ENCODE measurements around the gene USP17L18. TPM values are rescaled to one million over a fixed set of nuclear protein-coding genes. Genes with fewer than 3 reads are reported as not detected.
"Not testable (repeated sequence)": the region's sequence is repeated elsewhere in the genome, so short reads cannot be mapped to it uniquely, and the experiment has no call there.

USP17L18 gene, protein sequence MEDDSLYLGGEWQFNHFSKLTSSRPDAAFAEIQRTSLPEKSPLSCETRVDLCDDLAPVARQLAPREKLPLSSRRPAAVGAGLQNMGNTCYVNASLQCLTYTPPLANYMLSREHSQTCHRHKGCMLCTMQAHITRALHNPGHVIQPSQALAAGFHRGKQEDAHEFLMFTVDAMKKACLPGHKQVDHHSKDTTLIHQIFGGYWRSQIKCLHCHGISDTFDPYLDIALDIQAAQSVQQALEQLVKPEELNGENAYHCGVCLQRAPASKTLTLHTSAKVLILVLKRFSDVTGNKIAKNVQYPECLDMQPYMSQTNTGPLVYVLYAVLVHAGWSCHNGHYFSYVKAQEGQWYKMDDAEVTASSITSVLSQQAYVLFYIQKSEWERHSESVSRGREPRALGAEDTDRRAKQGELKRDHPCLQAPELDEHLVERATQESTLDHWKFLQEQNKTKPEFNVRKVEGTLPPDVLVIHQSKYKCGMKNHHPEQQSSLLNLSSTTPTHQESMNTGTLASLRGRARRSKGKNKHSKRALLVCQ
- not detected for total RNA-seq

GRCh38 chr4:9247953-9248680 lies at the start of gene USP17L18:
TSS of gene USP17L18 (plus strand) at chr4:9248630. CDS start at chr4:9248630, 0 bp downstream.
- CTCF ChIA-PET, POLR2A ChIA-PET: not testable (repeated sequence)

DNA sequence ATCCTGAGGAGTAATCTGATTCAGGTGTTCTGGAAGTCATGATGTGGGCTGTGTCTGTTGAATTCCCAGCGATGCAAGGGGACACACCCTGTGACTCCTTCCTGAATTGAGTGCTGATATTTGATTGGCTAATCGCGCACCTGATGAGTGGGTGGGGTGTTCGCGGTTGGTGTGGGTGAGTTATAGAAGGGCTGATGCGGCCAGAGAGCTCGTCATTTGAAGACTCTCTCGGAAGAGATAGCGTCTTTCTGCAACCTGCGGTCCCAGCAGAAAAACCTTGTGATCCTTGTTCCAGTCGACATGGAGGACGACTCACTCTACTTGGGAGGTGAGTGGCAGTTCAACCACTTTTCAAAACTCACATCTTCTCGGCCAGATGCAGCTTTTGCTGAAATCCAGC lies 38.1 kb upstream of the USP17L18 start, which contains the start of gene USP17L10:
TSS of gene USP17L10 (plus strand) at position 301 of the 400 bp plus-strand sequence. CDS start at position 301, 0 bp downstream.
- CTCF ChIA-PET, POLR2A ChIA-PET: not testable (repeated sequence)

- CTCF ChIA-PET, POLR2A ChIA-PET: not testable (repeated sequence)
These were observed 33.7 kb upstream of the USP17L18 start for GRCh38 chr4:9214701-9215100.

DNA sequence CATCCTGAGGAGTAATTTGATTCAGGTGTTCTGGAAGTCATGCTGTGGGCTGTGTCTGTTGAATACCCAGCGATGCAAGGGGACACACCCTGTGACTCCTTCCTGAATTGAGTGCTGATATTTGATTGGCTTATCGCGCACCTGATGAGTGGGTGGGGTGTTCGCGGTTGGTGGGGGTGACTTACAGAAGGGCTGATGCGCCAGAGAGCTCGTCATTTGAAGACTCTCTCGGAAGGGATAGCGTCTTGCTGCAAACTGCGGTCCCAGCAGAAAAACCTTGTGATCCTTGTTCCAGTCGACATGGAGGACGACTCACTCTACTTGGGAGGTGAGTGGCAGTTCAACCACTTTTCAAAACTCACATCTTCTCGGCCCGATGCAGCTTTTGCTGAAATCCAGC lies 33.3 kb upstream of the USP17L18 start, which contains the start of gene USP17L11:
TSS of gene USP17L11 (plus strand) at position 301 of the 400 bp plus-strand sequence. CDS start at position 301, 0 bp downstream.
- POLR2A ChIA-PET, CTCF ChIA-PET: not testable (repeated sequence)

GRCh38 chr4:9219852-9220251 lies 28.6 kb upstream of the USP17L18 start, which contains the start of gene USP17L12:
TSS of gene USP17L12 (plus strand) at chr4:9220152. CDS start at chr4:9220152, 0 bp downstream.
- POLR2A ChIA-PET, CTCF ChIA-PET: not testable (repeated sequence)

DNA sequence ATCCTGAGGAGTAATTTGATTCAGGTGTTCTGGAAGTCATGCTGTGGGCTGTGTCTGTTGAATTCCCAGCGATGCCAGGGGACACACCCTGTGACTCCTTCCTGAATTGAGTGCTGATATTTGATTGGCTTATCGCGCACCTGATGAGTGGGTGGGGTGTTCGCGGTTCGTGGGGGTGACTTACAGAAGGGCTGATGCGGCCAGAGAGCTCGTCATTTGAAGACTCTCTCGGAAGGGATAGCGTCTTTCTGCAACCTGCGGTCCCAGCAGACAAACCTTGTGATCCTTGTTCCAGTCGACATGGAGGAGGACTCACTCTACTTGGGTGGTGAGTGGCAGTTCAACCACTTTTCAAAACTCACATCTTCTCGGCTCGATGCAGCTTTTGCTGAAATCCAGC lies 23.8 kb upstream of the USP17L18 start, which contains the start of gene USP17L13:
TSS of gene USP17L13 (plus strand) at position 301 of the 400 bp plus-strand sequence. CDS start at position 301, 0 bp downstream.
- POLR2A ChIA-PET, CTCF ChIA-PET: not testable (repeated sequence)

GRCh38 chr4:9230249-9230648 lies 18.2 kb upstream of the USP17L18 start:
- POLR2A ChIA-PET, CTCF ChIA-PET: not testable (repeated sequence)

GRCh38 chr4:9234085-9234484 lies 14.3 kb upstream of the USP17L18 start, which contains the start of gene USP17L15:
TSS of gene USP17L15 (plus strand) at chr4:9234385. CDS start at chr4:9234385, 0 bp downstream.
- POLR2A ChIA-PET, CTCF ChIA-PET: not testable (repeated sequence)

DNA sequence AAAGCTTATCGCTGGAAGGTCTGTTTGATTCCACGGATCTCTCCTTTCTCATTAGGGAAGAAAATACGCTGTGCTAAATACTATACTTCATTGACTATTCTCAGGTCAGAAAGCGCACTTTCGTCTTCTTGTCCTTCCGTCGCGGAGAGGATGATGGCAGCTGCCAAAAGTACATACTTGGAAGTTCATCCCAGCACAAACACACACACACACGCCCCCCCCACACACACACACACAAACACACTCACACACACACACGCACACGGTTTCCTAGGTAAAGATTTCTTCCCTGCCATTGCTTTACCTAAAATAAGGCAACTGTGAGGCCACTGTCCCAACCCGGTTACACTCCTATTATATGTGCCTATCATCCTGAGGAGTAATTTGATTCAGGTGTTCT lies 10.0 kb upstream of the USP17L18 start:
- POLR2A ChIA-PET: not testable (repeated sequence)

DNA sequence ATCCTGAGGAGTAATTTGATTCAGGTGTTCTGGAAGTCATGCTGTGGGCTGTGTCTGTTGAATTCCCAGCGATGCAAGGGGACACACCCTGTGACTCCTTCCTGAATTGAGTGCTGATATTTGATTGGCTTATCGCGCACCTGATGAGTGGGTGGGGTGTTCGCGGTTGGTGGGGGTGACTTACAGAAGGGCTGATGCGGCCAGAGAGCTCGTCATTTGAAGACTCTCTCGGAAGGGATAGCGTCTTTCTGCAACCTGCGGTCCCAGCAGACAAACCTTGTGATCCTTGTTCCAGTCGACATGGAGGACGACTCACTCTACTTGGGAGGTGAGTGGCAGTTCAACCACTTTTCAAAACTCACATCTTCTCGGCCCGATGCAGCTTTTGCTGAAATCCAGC lies 4.9 kb upstream of the USP17L18 start, which contains the start of gene USP17L17:
TSS of gene USP17L17 (plus strand) at position 301 of the 400 bp plus-strand sequence. CDS start at position 301, 0 bp downstream.
- CTCF ChIA-PET, POLR2A ChIA-PET: not testable (repeated sequence)

More for the DNA sequence above, 10.0 kb upstream of the USP17L18 start:
- CTCF ChIA-PET: not testable (repeated sequence)

DNA sequence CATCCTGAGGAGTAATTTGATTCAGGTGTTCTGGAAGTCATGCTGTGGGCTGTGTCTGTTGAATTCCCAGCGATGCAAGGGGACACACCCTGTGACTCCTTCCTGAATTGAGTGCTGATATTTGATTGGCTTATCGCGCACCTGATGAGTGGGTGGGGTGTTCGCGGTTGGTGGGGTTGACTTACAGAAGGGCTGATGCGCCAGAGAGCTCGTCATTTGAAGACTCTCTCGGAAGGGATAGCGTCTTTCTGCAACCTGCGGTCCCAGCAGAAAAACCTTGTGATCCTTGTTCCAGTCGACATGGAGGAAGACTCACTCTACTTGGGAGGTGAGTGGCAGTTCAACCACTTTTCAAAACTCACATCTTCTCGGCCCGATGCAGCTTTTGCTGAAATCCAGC lies 4.6 kb downstream of the USP17L18 start, which contains the start of gene USP17L19:
TSS of gene USP17L19 (plus strand) at position 301 of the 400 bp plus-strand sequence. CDS start at position 301, 0 bp downstream.
- CTCF ChIA-PET, POLR2A ChIA-PET: not testable (repeated sequence)

- POLR2A ChIA-PET, CTCF ChIA-PET: not testable (repeated sequence)
These were observed 9.4 kb downstream of the USP17L18 start, which contains the start of gene USP17L20 for GRCh38 chr4:9257824-9258223. TSS of gene USP17L20 (plus strand) at chr4:9258124. CDS start at chr4:9258124, 0 bp downstream.

- POLR2A ChIA-PET: not testable (repeated sequence)
These were observed 14.1 kb downstream of the USP17L18 start, which contains the start of gene USP17L21 for GRCh38 chr4:9262572-9262971. TSS of gene USP17L21 (plus strand) at chr4:9262872. CDS start at chr4:9262872, 0 bp downstream.

GRCh38 chr4:9267319-9267718 lies 18.9 kb downstream of the USP17L18 start, which contains the start of gene USP17L22:
TSS of gene USP17L22 (plus strand) at chr4:9267619. CDS start at chr4:9267619, 0 bp downstream.
- POLR2A ChIA-PET, CTCF ChIA-PET: not testable (repeated sequence)

More at GRCh38 chr4:9262572-9262971, 14.1 kb downstream of the USP17L18 start, which contains the start of gene USP17L21:
- CTCF ChIA-PET: not testable (repeated sequence)

DNA sequence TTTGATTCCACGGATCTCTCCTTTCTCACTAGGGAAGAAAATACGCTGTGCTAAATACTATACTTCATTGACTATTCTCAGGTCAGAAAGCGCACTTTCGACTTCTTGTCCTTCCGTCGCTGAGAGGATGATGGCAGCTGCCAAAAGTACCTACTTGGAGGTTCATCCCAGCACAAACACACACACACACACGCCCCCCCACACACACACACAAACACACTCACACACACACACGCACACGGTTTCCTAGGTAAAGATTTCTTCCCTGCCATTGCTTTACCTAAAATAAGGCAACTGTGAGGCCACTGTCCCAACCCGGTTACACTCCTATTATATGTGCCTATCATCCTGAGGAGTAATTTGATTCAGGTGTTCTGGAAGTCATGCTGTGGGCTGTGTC lies 23.3 kb downstream of the USP17L18 start:
- POLR2A ChIA-PET: not testable (repeated sequence)

More for the DNA sequence above, 23.3 kb downstream of the USP17L18 start:
- CTCF ChIA-PET: not testable (repeated sequence)

Other genes with a start within 250 kb of the USP17L18 start
- gene FAM90A26, start 78.2 kb upstream of the USP17L18 start, total RNA-seq: not detected
- not detected for gene USP17L10, start 38.0 kb upstream of the USP17L18 start, total RNA-seq
- not detected for gene USP17L11, start 33.2 kb upstream of the USP17L18 start, total RNA-seq
- not detected for gene USP17L12, start 28.5 kb upstream of the USP17L18 start, total RNA-seq
- gene USP17L13, start 23.7 kb upstream of the USP17L18 start, total RNA-seq: not detected
- not detected for gene USP17L15, start 14.2 kb upstream of the USP17L18 start, total RNA-seq
- not detected for gene USP17L17, start 4.8 kb upstream of the USP17L18 start, total RNA-seq
- not detected for gene USP17L19, start 4.7 kb downstream of the USP17L18 start, total RNA-seq
- not detected for gene USP17L20, start 9.5 kb downstream of the USP17L18 start, total RNA-seq
- not detected for gene USP17L21, start 14.2 kb downstream of the USP17L18 start, total RNA-seq
- not detected for gene USP17L22, start 19.0 kb downstream of the USP17L18 start, total RNA-seq
- gene USP17L24, start 76.5 kb downstream of the USP17L18 start, total RNA-seq: not detected
- gene USP17L25, start 81.3 kb downstream of the USP17L18 start, total RNA-seq: not detected
- gene USP17L26, start 86.0 kb downstream of the USP17L18 start, total RNA-seq: not detected
- not detected for gene USP17L5, start 90.8 kb downstream of the USP17L18 start, total RNA-seq
- gene USP17L27, start 95.5 kb downstream of the USP17L18 start, total RNA-seq: not detected
- not detected for gene USP17L28, start 100.3 kb downstream of the USP17L18 start, total RNA-seq
- not detected for gene USP17L29, start 105.0 kb downstream of the USP17L18 start, total RNA-seq
- gene USP17L30, start 114.5 kb downstream of the USP17L18 start, total RNA-seq: not detected
- gene DEFB131A, start 195.8 kb downstream of the USP17L18 start, total RNA-seq: not detected

Measured in activated CD8-positive, alpha-beta memory T cell treated with anti-CD3 and anti-CD28 coated beads for 36 hours (primary cell).